Upper lobe of right lung (tissue), 1 donor: ENCODE measurements around the gene PRSS12. TPM values are rescaled to one million over a fixed set of nuclear protein-coding genes. Genes with fewer than 3 reads are reported as not detected.
"Not testable (repeated sequence)": the region's sequence is repeated elsewhere in the genome, so short reads cannot be mapped to it uniquely, and the experiment has no call there.

ENCODE experiments used
- ATAC-seq: fragments of 200-7000 bp; cut with Tn5 transposase; one replicate; pipeline ENCODE4 v1.9.1; 2020; ENCODE audit warnings: mild to moderate bottlenecking, moderate library complexity
- DNase-seq: peaks from one replicate; pipeline ENCODE4 v3.0.0-alpha.2; 2020
- H3K27ac ChIP-seq: fragments of 200-600 bp; one replicate; pipeline ENCODE4 v1.8.0; 2022
- H3K27me3 ChIP-seq: fragments of 200-600 bp; one replicate; pipeline ENCODE4 v1.8.0; 2022; ENCODE audit warnings: mild to moderate bottlenecking
- H3K36me3 ChIP-seq: fragments of 200-600 bp; one replicate; pipeline ENCODE4 v1.8.0; 2022
- H3K4me1 ChIP-seq: fragments of 200-600 bp; one replicate; pipeline ENCODE4 v1.8.0; 2022
- H3K4me3 ChIP-seq: fragments of 200-600 bp; one replicate; pipeline ENCODE4 v1.8.0; 2022; ENCODE audit warnings: mild to moderate bottlenecking
- H3K9me3 ChIP-seq: fragments of 200-600 bp; one replicate; pipeline ENCODE4 v1.8.0; 2022
- intact Hi-C: fragments of 100-400 bp; cut with DNase I; formaldehyde crosslinking; loops from one replicate; pipeline ENCODE4 v1.11.0; 2022
- long read RNA-seq: library from polyadenylated mRNA; unstranded; transcript quantifications from one replicate; pipeline ENCODE4 v2.0.0, GENCODE V29; 2021
- total RNA-seq: library from RNA; stranded (reverse); fragmentation: NEBNext Ultra II Directional; extraction: Animal tissue kit (Norgen Biotek cat#: 25700); gene quantifications from one replicate; pipeline ENCODE4 v1.2.1, GENCODE V29; 2021
- TF ChIP-seq, protein P1 (sequence below): fragments of 200-600 bp; IDR thresholded peaks from one replicate; pipeline ENCODE4 v1.8.0; 2022; ENCODE audit warnings: antibody characterized with exemption
- donor health status: DM: no; HTN: yes; CAD: no; lungs with severe emphysema.

Gene PRSS12
- total RNA-seq: 5.4 TPM
- long read RNA-seq, full-length matches to known transcripts: 2 of 7 reads
- long read RNA-seq, partial matches to known transcripts: 0 of 7 reads
- long read RNA-seq, other reads (novel, unspliced or antisense): 5 of 7 reads

- peak within 1 kb of the TSS; percentile 17 for H3K27ac ChIP-seq
Measured at GRCh38 chr4:118352843-118353533, at the start of gene PRSS12. Gene PRSS12, minus strand, starts transcription at chr4:118353003. Its CDS starts 283 bp downstream, at chr4:118352720.

DNA sequence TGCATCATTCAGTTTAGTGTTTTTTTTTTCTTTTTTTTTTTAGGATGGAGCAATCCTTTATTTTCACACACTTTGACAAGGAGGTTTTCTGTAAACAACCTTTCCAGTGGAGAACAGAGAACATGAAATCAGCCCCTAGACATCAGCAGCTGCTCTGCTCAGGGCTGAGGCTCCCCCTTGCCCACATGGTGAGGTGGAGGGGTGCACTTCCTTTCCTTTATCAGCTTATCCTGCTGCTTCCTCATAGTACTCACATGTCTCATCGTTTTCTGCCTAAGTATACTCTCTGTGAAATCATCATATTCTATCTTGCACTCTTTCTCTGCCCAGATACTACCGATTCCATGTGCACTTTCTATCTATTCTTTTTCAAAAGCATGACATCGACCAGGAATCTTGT lies 47.6 kb upstream of the PRSS12 start:
- no peaks in the 10 kb centered on the region for H3K9me3 ChIP-seq
- intact Hi-C loops: no loop called here
- no peaks in the 10 kb centered on the region for H3K4me1 ChIP-seq
- peak; percentile 23 for ATAC-seq
- H3K4me3 ChIP-seq: no peak overlapping the region
- no peak for DNase-seq
- no peaks in the 10 kb centered on the region for H3K36me3 ChIP-seq
- no peaks in the 10 kb centered on the region for H3K27me3 ChIP-seq
- no peak overlapping the region for H3K27ac ChIP-seq
- TF ChIP-seq, protein P1, sequence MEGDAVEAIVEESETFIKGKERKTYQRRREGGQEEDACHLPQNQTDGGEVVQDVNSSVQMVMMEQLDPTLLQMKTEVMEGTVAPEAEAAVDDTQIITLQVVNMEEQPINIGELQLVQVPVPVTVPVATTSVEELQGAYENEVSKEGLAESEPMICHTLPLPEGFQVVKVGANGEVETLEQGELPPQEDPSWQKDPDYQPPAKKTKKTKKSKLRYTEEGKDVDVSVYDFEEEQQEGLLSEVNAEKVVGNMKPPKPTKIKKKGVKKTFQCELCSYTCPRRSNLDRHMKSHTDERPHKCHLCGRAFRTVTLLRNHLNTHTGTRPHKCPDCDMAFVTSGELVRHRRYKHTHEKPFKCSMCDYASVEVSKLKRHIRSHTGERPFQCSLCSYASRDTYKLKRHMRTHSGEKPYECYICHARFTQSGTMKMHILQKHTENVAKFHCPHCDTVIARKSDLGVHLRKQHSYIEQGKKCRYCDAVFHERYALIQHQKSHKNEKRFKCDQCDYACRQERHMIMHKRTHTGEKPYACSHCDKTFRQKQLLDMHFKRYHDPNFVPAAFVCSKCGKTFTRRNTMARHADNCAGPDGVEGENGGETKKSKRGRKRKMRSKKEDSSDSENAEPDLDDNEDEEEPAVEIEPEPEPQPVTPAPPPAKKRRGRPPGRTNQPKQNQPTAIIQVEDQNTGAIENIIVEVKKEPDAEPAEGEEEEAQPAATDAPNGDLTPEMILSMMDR: no peak

More at GRCh38 chr4:118352843-118353533, at the start of gene PRSS12:
- TF ChIP-seq, protein P1: peak; percentile 72
- Histone ChIP-seq H3K9me3 (no peaks in the 10 kb centered on the region), H3K27me3 (peaks cover 24% of the 10 kb centered on the region), H3K4me1 (peaks cover 9% of the 10 kb centered on the region), H3K36me3 (no peaks in the 10 kb centered on the region), H3K4me3 (peak within 1 kb of the TSS; percentile 55)
- ATAC-seq (peak; percentile 97), DNase-seq (peak; percentile 88)
- intact Hi-C loops: no loop called here

- ATAC-seq, H3K27ac ChIP-seq, H3K9me3 ChIP-seq, H3K4me1 ChIP-seq, H3K27me3 ChIP-seq, H3K36me3 ChIP-seq, DNase-seq, intact Hi-C loops, H3K4me3 ChIP-seq: not testable (repeated sequence)
Measured at GRCh38 chr4:118399883-118400282, 47.1 kb upstream of the PRSS12 start.

GRCh38 chr4:118398226-118399090 lies 45.7 kb upstream of the PRSS12 start:
- no peak for DNase-seq
- Histone ChIP-seq H3K36me3 (no peaks in the 10 kb centered on the region), H3K27me3 (no peaks in the 10 kb centered on the region), H3K4me1 (no peaks in the 10 kb centered on the region), H3K4me3 (no peak overlapping the region), H3K27ac (no peak overlapping the region), H3K9me3 (no peaks in the 10 kb centered on the region)
- intact Hi-C loops: no loop called here
- TF ChIP-seq, protein P1: no peak
- ATAC-seq: no peak

GRCh38 chr4:118397623-118397979 lies 44.8 kb upstream of the PRSS12 start:
- Histone ChIP-seq H3K36me3 (no peaks in the 10 kb centered on the region), H3K27ac (no peak overlapping the region), H3K9me3 (no peaks in the 10 kb centered on the region), H3K4me3 (no peak overlapping the region), H3K27me3 (no peaks in the 10 kb centered on the region), H3K4me1 (no peaks in the 10 kb centered on the region)
- intact Hi-C loops: no loop called here
- TF ChIP-seq, protein P1: no peak
- ATAC-seq: no peak
- DNase-seq: no peak
